Measurements from ENCODE around the gene INTS11. TPM values are rescaled to one million over a fixed set of nuclear protein-coding genes. Genes with fewer than 3 reads are reported as not detected.

Gene INTS11
- total and polyA plus RNA-seq, 2 of the 13 experiments (the other 11 are each of a cell fraction or from before 2014, with no cell fraction given): 52.8 to 94.8 TPM

GRCh38 chr1:1290238-1290731 is 34.2 kb downstream of the INTS11 start (continued):
- TF ChIP-seq SATB2 (CRISPR knock-in tag; IDR thresholded peaks at IDR 0.05): no peak
- no peak for TF ChIP-seq TCF7L2 (IDR thresholded peaks at IDR 0.05; ENCODE audit: low read depth, low read length)
- TF ChIP-seq ZNF687 (CRISPR knock-in tag; IDR thresholded peaks at IDR 0.05): peak; percentile 43
- TF ChIP-seq RXRA (CRISPR knock-in tag; IDR thresholded peaks at IDR 0.05): 0 out of 2 replicates have a peak, but pooled peaks have one; percentile 17
- TF ChIP-seq ZNF574 (CRISPR knock-in tag; IDR thresholded peaks at IDR 0.05): peak; percentile 60
- TF ChIP-seq RXRB (CRISPR knock-in tag; IDR thresholded peaks at IDR 0.05; ENCODE audit: borderline replicate concordance): no peak
- no peak for TF ChIP-seq ZNF737 (CRISPR knock-in tag; IDR thresholded peaks at IDR 0.05; ENCODE audit: borderline replicate concordance)
- TF ChIP-seq ZMYM2 (CRISPR knock-in tag; IDR thresholded peaks at IDR 0.05): no peak
- TF ChIP-seq ZNF280B (CRISPR knock-in tag; IDR thresholded peaks at IDR 0.05; ENCODE audit: borderline replicate concordance): 0 out of 2 replicates have a peak, but pooled peaks have one; percentile 31
- TF ChIP-seq ISL2 (CRISPR knock-in tag; IDR thresholded peaks at IDR 0.05): no peak
- TF ChIP-seq MEIS1 (CRISPR knock-in tag; IDR thresholded peaks at IDR 0.05; ENCODE audit: borderline replicate concordance): no peak
- no peak for TF ChIP-seq ZNF780A (CRISPR knock-in tag; IDR thresholded peaks at IDR 0.05)
- no peak for TF ChIP-seq GPN1 (CRISPR knock-in tag; IDR thresholded peaks at IDR 0.05; ENCODE audit: borderline replicate concordance)
- no peak for TF ChIP-seq MTERF4 (CRISPR knock-in tag; IDR thresholded peaks at IDR 0.05)
- no peak for TF ChIP-seq ZNF572 (CRISPR knock-in tag; IDR thresholded peaks at IDR 0.05)
- TF ChIP-seq SCMH1 (CRISPR knock-in tag; IDR thresholded peaks at IDR 0.05; ENCODE audit: borderline replicate concordance): no peak
- no peak for TF ChIP-seq HMG20B (CRISPR knock-in tag; conservative IDR thresholded peaks at IDR 0.05)
- 0 out of 2 replicates have a peak, but pooled peaks have one; percentile 41 for TF ChIP-seq ZHX1 (CRISPR knock-in tag; IDR thresholded peaks at IDR 0.05; ENCODE audit: low read depth)
